ENCODE results near the gene MON1B.
A peak's percentile ranks its signal among the peaks of the same experiment; 100 is the strongest.
"Not testable (repeated sequence)": the region's sequence is repeated elsewhere in the genome, so short reads cannot be mapped to it uniquely, and the experiment has no call there.

Gene MON1B

DNA sequence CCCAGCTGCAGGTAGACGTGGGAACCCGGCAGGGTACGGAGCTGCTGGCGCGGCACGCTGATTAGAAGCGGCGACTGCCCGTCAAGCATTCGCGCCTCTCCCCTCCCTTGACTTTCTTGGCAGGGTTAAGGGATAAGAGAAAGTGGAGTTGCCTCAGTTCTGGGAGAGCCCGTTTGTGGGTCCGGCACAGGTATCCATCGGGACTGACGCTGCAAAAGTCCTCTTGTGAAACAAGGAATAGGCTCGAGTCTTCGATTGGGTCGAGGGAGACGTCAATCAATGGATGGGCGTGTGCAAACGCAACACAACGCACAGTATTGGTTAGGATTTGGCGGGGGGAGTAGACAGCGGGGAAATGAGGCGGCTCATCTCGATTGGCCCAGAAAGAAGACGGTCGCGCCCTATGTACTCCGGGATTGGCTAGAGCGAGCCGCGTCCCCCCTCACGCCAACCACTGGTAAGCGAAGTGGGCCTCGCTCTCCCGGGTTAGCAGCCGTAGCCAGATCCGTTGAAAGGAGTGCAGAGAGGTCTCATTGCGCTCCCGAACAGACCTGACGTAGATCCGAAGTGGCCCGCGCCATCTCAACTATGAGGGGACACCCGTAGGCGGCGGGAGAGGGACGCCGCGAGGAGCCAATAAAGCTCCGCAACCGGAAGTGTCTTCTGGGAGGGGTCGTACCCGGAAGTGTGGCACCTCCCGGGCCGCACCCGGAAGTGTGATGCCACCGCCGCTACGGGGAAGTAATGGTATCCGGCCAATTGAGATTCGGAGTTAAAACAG, at the start of gene MON1B:
TSS of gene MON1B (plus strand) at position 713 of the 781 bp plus-strand sequence. CDS start 296 bp downstream, outside the sequence.
- DNase-seq: peak; percentile 93

- DNase-seq: no peak
Measured at GRCh38 chr16:77143364-77143763, 47.6 kb upstream of the MON1B start.

DNA sequence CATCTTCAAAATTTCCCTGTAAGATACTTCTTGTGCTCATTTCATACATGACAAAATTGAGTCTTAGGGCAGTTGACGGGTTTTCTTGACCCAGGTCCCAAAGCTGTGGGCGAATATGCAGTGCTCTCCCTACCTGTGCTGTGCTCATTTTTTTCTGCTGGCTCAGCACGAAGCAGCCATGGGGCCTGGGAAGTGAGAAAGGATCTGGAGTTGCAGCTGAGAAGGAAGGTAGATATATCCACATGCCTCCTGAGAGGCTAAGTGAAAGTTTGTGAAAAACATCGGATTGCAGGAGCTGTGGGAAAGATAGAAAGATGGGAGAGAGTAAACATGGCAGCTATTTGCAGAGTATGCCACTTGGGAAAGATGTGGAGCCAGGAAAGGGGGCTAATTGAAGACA, 42.9 kb upstream of the MON1B start:
- no peak for DNase-seq

DNA sequence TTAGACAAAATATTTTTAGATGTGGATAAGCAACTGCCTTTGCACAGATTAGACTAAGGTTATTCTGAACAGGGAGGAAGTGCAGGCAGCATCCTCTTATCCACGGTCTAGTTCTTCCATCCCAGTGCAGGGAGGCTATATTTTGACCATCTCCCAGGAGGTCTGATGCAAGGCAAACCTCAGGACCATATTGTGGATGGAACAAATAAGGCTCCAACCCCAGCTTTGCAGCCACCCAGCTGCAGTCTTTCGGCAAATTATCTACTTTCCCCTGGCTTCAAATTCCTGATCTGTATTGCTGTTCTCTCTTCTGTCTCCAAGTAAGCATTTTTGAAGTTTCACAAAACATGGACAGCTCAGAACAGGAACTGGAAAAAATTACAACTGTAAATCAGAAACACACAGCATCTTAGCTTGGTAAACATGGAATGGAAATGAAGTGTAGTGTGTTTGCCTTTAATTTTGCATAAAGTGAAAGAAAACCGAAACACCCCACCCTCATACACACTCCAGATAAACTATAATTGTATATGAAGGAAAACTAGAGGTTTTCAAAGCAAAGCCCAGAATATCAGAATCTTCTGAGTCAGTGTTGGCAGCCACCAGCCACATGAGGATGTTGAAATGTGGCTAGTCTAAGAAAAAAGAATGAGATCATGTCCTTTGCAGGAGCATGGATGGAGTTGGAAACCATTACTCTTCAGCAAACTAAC, 33.5 kb upstream of the MON1B start:
- no peak for DNase-seq

DNA sequence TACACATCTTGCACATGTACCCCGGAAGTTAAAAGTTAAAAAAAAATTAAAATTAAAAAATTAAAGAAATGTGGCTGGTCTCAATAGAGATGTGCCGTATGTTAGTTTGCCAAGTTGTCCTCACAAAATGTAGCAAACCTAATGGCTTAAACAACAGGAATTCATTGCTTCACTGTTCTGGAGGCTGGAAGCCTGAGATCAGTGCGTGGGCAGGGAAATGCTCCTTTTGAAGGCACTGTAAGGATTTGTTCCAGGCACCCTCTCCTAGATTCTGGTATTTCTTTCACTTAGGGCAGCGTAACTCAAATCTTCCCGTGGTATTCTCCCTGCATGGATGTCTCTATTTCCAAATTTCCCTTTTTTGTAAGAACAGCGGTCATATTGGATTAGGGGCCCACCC, 32.7 kb upstream of the MON1B start:
- no peak for DNase-seq

- DNase-seq: no peak
Measured at GRCh38 chr16:77165006-77165405, 26.0 kb upstream of the MON1B start.

- not testable (repeated sequence) for DNase-seq
Measured at GRCh38 chr16:77165536-77166236, 25.3 kb upstream of the MON1B start.

GRCh38 chr16:77166726-77167125, 24.3 kb upstream of the MON1B start:
- DNase-seq: no peak

- no peak for DNase-seq
Measured at GRCh38 chr16:77168901-77169300, 22.1 kb upstream of the MON1B start.

DNA sequence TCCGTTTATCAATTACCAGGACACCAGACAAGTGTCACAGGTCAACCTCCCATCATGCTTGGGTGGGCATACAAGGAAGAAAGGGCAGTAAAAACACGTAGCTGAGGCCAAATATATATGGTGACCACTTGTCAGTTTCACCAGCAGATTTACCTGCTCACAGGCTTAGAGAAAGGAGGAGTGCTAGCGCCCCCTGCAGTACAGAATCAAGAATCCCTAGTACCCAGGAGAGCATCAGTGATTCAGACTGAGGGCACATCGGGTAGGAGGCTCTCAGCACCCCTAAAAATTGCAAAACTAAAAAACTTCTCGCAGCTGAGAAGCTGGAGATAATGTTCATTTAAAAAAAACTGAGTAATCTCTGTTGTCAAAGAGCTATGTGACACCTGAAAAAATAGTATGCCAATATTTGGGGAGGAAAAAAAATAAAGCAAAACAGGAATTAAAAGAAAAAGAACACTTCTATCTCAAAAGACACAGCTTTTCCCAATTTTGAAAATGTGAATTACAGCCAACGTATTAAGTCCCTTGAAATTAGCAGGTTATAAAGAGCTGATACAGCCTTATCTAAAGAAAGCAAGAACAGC, 21.2 kb upstream of the MON1B start:
- DNase-seq: no peak

DNA sequence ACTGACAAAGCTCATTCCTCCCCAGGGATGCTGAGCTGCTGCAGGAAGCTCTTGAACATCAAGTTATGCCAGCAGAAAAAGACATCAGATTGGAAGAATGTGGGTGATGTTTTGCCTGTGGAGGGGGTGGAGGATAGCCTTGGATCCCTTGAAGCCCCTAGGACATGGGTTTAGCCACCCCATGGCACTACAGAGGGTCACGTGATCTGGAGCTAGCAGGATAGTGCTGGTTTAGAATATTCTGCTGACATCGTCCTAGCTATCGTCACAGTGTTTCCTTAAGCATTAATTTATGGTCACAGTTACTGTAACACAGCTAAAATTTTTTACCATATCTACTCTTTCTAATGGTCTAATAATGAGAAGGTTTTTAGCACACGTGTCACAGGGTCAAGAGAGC, 20.2 kb upstream of the MON1B start:
- no peak for DNase-seq

DNA sequence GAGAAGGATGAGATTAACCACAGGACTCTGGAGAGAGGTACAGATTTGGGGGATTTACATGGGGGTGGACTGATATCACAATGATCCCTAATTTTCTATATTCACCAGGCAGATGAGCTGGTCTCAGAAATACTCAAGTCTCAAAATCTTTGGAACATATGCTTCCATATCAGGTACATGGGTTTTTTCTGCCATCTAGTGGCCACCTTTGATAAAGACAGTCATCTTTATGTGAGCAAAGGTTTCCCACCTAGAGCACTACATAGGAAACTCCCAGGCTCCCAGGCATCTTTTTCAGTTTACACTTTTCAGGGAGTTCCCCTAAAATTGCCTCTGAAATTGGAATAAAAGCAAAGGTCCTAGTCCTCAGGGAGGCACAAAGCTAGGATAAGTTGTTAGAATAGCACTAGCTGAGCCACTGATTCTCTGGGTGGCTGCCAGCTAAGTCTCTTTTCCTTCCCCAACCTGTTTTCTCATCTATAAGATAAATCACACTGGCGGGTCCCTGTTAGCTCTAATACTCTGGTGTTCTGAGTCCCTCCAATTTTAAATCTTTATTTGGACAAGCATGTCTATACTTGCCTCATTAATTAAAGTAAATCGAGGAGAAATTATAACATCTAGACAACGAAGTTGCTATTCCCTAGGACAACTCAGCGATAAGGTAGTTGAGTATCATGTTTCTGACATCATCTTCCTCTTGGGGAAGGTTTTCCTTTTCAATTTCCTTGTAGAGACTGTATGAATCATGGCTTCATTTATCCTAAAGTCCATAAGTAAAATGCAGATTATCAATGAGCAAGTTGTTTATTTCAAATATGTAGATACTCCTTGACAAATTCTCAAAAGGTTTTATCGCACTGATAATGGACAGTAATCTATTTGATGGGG, 19.0 kb upstream of the MON1B start:
- DNase-seq: no peak

DNA sequence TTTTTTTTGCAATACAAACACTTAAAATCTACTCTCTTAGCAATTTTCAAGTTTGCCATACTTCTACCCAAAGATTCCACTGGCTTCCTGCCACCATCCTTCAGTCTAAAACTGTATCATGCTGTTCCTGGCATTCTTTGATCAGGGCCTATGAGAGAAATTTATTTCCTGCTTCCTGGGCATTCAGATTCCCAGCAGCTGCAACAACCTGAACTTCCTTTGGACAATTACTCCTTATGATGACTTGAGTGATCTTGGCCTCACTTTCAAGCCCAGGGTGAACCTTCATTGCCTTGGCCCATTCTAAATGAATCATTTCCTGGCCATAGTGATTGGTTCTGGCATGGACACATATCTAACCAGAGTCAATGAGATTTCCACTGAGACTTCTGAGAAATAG, 18.0 kb upstream of the MON1B start:
- DNase-seq: no peak

GRCh38 chr16:77183137-77183536, 7.9 kb upstream of the MON1B start:
- no peak for DNase-seq

DNA sequence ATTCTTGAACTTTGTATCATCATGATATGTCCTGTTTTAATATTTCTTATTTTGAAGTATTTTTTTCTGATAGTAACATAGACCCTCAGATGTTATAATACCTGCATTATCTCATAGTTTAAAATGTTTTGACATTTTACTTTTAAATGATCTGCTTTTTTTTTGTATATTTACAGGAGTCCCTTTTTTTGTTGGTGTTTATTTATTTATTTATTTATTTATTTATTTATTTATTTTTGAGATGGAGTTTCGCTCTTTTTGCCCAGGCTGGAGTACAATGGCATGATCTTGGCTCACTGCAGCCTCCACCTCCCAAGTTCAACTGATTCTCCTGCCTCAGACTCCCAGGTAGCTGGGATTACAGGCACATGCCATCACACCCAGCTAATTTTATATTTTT, 4.7 kb upstream of the MON1B start:
- not testable (repeated sequence) for DNase-seq

DNA sequence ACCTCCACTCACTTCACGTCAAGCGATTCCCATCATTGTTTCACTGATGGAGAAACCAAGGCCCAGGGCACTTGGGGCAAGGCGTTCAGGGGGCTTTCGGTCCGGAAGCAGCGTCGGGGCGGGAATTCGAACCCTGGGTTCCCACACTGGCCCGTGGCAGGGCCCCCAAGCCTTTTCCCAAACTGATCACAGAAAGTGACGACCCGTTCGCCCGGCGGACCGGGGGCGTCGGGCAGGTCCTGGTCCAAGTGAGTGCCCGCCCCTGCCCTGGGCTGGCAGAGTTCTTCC, 856 bp upstream of the MON1B start:
- no peak for DNase-seq

GRCh38 chr16:77191259-77191969, 424 bp downstream of the MON1B start:
- DNase-seq: peak; percentile 34

- no peak for DNase-seq
Measured at GRCh38 chr16:77193377-77193776, 2.4 kb downstream of the MON1B start.

DNA sequence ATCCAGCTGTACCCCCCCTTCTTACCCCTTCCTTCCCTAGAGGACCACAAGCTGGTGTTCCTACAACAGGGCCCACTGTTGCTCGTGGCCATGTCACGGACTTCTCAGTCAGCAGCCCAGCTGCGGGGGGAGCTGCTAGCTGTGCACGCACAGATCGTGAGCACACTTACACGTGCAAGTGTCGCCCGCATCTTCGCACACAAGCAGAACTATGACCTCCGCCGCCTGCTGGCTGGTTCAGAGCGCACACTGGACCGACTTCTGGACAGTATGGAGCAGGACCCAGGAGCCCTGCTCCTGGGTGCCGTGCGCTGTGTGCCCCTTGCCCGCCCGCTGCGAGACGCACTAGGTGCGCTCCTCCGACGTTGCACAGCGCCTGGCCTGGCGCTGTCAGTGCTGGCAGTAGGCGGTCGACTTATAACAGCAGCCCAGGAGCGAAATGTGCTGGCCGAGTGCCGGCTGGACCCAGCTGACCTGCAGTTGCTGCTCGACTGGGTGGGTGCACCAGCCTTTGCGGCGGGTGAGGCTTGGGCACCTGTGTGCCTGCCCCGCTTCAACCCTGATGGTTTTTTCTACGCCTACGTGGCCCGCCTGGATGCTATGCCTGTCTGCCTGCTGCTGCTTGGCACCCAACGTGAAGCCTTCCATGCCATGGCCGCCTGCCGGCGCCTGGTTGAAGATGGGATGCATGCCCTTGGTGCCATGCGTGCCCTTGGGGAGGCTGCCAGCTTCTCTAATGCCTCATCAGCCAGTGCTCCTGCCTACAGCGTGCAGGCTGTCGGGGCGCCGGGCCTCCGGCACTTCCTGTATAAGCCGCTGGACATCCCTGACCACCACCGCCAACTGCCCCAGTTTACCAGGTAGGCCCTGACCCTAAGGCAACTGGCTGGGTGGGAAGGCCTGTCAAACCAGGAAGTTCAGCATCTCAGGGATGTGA, 3.6 kb downstream of the MON1B start:
- DNase-seq: no peak

- DNase-seq: no peak
Measured at GRCh38 chr16:77195411-77195810, 4.4 kb downstream of the MON1B start.

GRCh38 chr16:77197747-77198146, 6.8 kb downstream of the MON1B start:
- no peak for DNase-seq

Measured in activated naive CD4-positive, alpha-beta T cell treated with anti-CD3 and anti-CD28 coated beads, Interleukin-2, amount 50 U/mL, for 16 hours (primary cell).